Osteoblast (primary cell): Measurements from ENCODE around the gene LSG1. TPM values are rescaled to one million over a fixed set of nuclear protein-coding genes. Genes with fewer than 3 reads are reported as not detected.

Source experiments
- DNase-seq: peaks from one replicate; pipeline ENCODE4 v3.0.0; 2011; ENCODE audit warnings: low spot score, mixed read lengths; ENCODE audit not compliant: insufficient read length; ENCODE audit errors: missing footprints
- H2AFZ ChIP-seq: 2 replicates; pipeline ENCODE4 v1.6.0; 2011; ENCODE audit warnings: mild to moderate bottlenecking, low read length
- H3K27ac ChIP-seq: 2 replicates; pipeline ENCODE4 v1.5.1; 2011; ENCODE audit warnings: mild to moderate bottlenecking, low read depth, low read length, moderate library complexity
- H3K27me3 ChIP-seq: 2 replicates; pipeline ENCODE4 v1.6.0; 2012; ENCODE audit warnings: mild to moderate bottlenecking, control low read depth, inconsistent platforms, low read length, moderate library complexity; ENCODE audit not compliant: insufficient read depth
- H3K36me3 ChIP-seq: 2 replicates; pipeline ENCODE4 v1.5.1; 2011; ENCODE audit warnings: mild to moderate bottlenecking, low read length, control low read depth, moderate library complexity; ENCODE audit not compliant: insufficient read depth
- H3K4me1 ChIP-seq: 2 replicates; pipeline ENCODE4 v1.5.1; 2011; ENCODE audit warnings: mild to moderate bottlenecking, low read length, control low read depth, moderate library complexity; ENCODE audit not compliant: insufficient read depth
- H3K4me2 ChIP-seq: 2 replicates; pipeline ENCODE4 v1.6.0; 2011; ENCODE audit warnings: mild to moderate bottlenecking, low read length; ENCODE audit not compliant: insufficient read depth
- H3K4me3 ChIP-seq: fragments of 200-600 bp; sonication (generic); 3 replicates; pipeline ENCODE4 v1.5.1; 2012; ENCODE audit warnings: mild to moderate bottlenecking, low read length, inconsistent platforms; ENCODE audit not compliant: insufficient read depth
- H3K79me2 ChIP-seq: 2 replicates; pipeline ENCODE4 v1.6.0; 2012; ENCODE audit warnings: mild to moderate bottlenecking, low read length, control low read depth, inconsistent platforms; ENCODE audit not compliant: insufficient read depth
- H3K9me3 ChIP-seq: 2 replicates; pipeline ENCODE4 v1.5.1; 2011; ENCODE audit warnings: low read depth, low read length, control low read depth
- H4K20me1 ChIP-seq: 2 replicates; pipeline ENCODE4 v1.6.0; 2012; ENCODE audit warnings: mild to moderate bottlenecking, low read length, control low read depth; ENCODE audit not compliant: insufficient read depth
- total RNA-seq: library from RNA; depleted of rRNA; stranded (reverse); fragments of >200 nt; gene quantifications from 2 replicates; pipeline ENCODE4 v1.2.3, GENCODE V29; 2012
- TF ChIP-seq, protein P1 (sequence below): IDR thresholded peaks from 2 replicates; pipeline ENCODE4 v1.5.1; 2011; ENCODE audit warnings: mild to moderate bottlenecking, low read depth, low read length, moderate library complexity; ENCODE audit errors: extremely low read depth

Gene LSG1
- total RNA-seq, 1 donor: 40.9 TPM

DNA sequence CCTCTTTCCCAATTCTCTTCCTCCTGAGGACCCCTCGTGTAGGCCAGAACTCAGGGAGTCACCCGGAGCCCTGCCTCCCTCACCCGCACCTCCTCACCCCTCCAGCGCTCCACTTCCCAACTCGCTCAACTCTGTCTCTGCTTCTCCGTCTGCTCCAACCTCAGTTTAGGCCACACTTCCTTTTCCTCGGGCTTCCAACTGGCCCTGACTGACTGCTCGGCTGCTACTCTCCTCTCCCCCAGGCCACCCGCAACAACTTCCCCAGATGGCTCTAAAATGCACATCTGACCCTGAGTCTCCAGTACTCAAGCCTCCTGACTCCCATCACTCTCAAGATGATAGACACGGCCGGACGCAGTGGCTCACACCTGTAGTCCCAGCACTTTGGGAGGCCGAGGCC lies 62.4 kb downstream of the LSG1 start:
- Histone ChIP-seq H3K4me2 (no peak overlapping the region), H3K4me3 (no peak overlapping the region), H4K20me1 (no peaks in the 10 kb centered on the region), H3K27ac (no peak overlapping the region), H3K27me3 (no peaks in the 10 kb centered on the region), H3K79me2 (no peaks in the 10 kb centered on the region), H2AFZ (no peak overlapping the region), H3K9me3 (no peaks in the 10 kb centered on the region), H3K36me3 (peaks cover 36% of the 10 kb centered on the region), H3K4me1 (no peaks in the 10 kb centered on the region)
- DNase-seq: no peak
- TF ChIP-seq, protein P1, sequence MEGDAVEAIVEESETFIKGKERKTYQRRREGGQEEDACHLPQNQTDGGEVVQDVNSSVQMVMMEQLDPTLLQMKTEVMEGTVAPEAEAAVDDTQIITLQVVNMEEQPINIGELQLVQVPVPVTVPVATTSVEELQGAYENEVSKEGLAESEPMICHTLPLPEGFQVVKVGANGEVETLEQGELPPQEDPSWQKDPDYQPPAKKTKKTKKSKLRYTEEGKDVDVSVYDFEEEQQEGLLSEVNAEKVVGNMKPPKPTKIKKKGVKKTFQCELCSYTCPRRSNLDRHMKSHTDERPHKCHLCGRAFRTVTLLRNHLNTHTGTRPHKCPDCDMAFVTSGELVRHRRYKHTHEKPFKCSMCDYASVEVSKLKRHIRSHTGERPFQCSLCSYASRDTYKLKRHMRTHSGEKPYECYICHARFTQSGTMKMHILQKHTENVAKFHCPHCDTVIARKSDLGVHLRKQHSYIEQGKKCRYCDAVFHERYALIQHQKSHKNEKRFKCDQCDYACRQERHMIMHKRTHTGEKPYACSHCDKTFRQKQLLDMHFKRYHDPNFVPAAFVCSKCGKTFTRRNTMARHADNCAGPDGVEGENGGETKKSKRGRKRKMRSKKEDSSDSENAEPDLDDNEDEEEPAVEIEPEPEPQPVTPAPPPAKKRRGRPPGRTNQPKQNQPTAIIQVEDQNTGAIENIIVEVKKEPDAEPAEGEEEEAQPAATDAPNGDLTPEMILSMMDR: no peak

DNA sequence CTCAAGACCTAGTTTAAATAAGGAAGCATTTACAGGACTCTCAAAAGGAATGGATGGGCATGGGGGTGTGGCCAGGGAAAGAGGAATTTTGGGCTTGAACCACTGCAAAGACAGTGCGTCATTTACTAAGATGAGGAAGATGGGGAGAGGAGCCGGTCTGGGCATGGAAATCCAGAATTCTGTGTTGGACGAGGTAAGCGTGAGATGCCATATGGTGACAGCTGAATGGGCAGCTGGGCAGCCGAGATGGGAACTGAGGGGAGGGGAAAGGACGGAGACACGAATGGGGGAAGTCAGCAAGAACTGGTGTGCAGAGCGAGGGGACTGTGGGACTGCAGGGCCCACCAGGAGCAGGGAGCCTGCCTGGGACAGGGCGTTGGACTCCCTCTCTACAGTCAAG lies 63.0 kb downstream of the LSG1 start:
- TF ChIP-seq, protein P1: no peak

DNA sequence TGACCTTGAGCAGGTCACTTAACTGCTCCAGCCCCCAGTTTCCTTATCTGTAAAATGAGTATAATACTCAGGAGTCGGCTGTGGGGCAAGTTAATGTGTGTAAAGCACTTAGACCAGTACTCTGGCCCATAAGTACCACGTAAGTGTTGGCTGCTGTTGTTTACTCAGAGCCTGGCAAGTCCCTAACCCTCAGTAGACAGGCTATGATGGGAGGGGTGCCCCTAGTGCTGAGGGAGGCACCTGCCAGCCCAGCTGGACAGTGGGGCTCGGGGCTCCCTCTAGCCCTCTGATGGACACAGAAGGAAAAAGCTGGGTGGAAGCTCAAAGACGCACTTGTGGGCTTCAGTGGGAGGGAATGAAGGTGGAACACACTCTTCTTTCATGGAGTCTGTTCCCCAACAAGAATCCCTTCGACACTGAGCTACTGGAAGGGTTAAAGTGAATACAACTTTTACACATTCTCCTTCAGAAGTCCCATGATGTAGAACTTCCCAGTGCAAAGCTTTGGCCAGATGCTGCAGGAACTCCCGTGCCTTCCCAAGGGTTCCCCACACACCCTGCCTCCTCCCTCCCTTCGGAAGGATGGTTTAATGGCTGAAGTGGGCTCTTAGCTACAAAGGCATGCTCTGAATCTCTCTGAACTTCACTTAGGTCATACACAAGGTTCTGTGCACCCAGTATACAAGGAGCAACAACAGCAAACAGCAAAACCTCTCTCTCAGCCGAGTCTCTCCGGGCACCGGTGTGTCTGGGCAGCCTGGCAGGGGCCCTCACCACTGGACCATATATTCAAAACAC lies 64.2 kb downstream of the LSG1 start:
- no peaks in the 10 kb centered on the region for H4K20me1 ChIP-seq
- H3K4me1 ChIP-seq: no peaks in the 10 kb centered on the region
- H3K27me3 ChIP-seq: no peaks in the 10 kb centered on the region
- no peaks in the 10 kb centered on the region for H3K79me2 ChIP-seq
- no peak overlapping the region for H3K27ac ChIP-seq
- no peak overlapping the region for H3K4me2 ChIP-seq
- H2AFZ ChIP-seq: no peak overlapping the region
- DNase-seq: peak; percentile 34
- H3K4me3 ChIP-seq: no peak overlapping the region
- TF ChIP-seq, protein P1: no peak
- H3K9me3 ChIP-seq: no peaks in the 10 kb centered on the region
- H3K36me3 ChIP-seq: peaks cover 45% of the 10 kb centered on the region

More for the DNA sequence above, 63.0 kb downstream of the LSG1 start:
- H3K36me3 ChIP-seq: peaks cover 37% of the 10 kb centered on the region
- no peaks in the 10 kb centered on the region for H3K4me1 ChIP-seq
- no peak overlapping the region for H3K4me3 ChIP-seq
- H3K27me3 ChIP-seq: no peaks in the 10 kb centered on the region
- no peaks in the 10 kb centered on the region for H3K79me2 ChIP-seq
- no peak overlapping the region for H2AFZ ChIP-seq
- H4K20me1 ChIP-seq: no peaks in the 10 kb centered on the region
- no peak overlapping the region for H3K27ac ChIP-seq
- H3K4me2 ChIP-seq: no peak overlapping the region
- no peaks in the 10 kb centered on the region for H3K9me3 ChIP-seq
- DNase-seq: no peak

DNA sequence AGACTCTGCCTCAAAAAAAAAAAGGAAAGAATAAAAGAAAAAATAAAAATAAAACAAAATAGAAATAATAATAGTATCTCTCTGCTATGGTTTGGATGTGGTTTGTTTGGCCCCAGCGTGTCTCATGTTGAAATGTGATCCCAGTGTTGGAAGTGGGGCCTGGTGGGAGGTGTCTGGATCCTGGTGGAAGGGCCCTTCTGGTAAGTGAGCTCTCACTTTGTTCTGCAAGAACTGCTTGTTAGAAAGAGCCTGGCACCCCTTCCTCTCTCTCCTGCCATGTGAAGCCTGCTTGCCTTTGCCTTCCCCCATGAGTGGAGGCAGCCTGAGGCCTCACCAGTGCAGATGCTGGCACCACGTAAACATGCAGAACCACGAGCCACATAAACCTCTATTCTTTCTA lies 65.0 kb downstream of the LSG1 start:
- Histone ChIP-seq H3K9me3 (no peaks in the 10 kb centered on the region), H3K4me3 (no peak overlapping the region), H3K4me1 (no peaks in the 10 kb centered on the region), H2AFZ (no peak overlapping the region), H3K4me2 (no peak overlapping the region), H4K20me1 (no peaks in the 10 kb centered on the region), H3K79me2 (no peaks in the 10 kb centered on the region), H3K36me3 (peaks cover 49% of the 10 kb centered on the region), H3K27me3 (no peaks in the 10 kb centered on the region), H3K27ac (no peak overlapping the region)
- TF ChIP-seq, protein P1: no peak
- no peak for DNase-seq
